Keratinocyte (primary cell): Measurements from ENCODE around the gene PROC. TPM values are rescaled to one million over a fixed set of nuclear protein-coding genes. Genes with fewer than 3 reads are reported as not detected.

ENCODE experiments used
- DNase-seq: peaks from one replicate; pipeline ENCODE4 v3.0.0-alpha.2; 2011; ENCODE audit warnings: low read depth, missing footprints, low spot score
- FAIRE-seq: peaks from 2 replicates; lab custom pipeline; 2011; peaks lifted over from hg19 to GRCh38; lab: Jason Lieb, UNC
- H2AFZ ChIP-seq: 2 replicates; pipeline ENCODE4 v1.6.0; 2012; ENCODE audit warnings: low read length, control low read depth, inconsistent platforms; ENCODE audit not compliant: control insufficient read depth
- H3K27ac ChIP-seq: 2 replicates; pipeline ENCODE4 v1.5.1; 2011; ENCODE audit warnings: low read length; ENCODE audit not compliant: control insufficient read depth, insufficient read depth
- H3K27me3 ChIP-seq: 3 replicates; pipeline ENCODE4 v1.6.0; 2011; ENCODE audit warnings: low read length; ENCODE audit not compliant: control insufficient read depth, insufficient read depth; ENCODE audit errors: extremely low read depth
- H3K36me3 ChIP-seq, 2 experiments: 2 replicates in 1 of 2; 3 replicates in 1 of 2; pipeline ENCODE4 v1.5.1; 2011; ENCODE audit warnings: low read length in 2 of 2, mild to moderate bottlenecking in 1 of 2; ENCODE audit not compliant: control insufficient read depth in 2 of 2, insufficient read depth in 2 of 2; ENCODE audit errors: extremely low read depth in 1 of 2
- H3K4me1 ChIP-seq: 3 replicates; pipeline ENCODE4 v1.5.1; 2011; ENCODE audit warnings: low read length; ENCODE audit not compliant: control insufficient read depth, insufficient read depth; ENCODE audit errors: extremely low read depth
- H3K4me2 ChIP-seq: 3 replicates; pipeline ENCODE4 v1.6.0; 2011; ENCODE audit warnings: low read depth, low read length; ENCODE audit not compliant: control insufficient read depth, insufficient read depth; ENCODE audit errors: extremely low read depth
- H3K4me3 ChIP-seq, 3 experiments: fragments of 200-600 bp in 1 of 3; sonication (generic) in 1 of 3; 2 replicates in 2 of 3; 3 replicates in 1 of 3; pipeline ENCODE4 v1.5.1; 2011 to 2016; ENCODE audit warnings: low read length in 3 of 3, mild to moderate bottlenecking in 3 of 3, control low read depth in 2 of 3, inconsistent platforms in 1 of 3, low read depth in 1 of 3, mixed read lengths in 1 of 3, mixed run types in 1 of 3, moderate library complexity in 1 of 3; ENCODE audit not compliant: control insufficient read depth in 2 of 3, insufficient read depth in 2 of 3; ENCODE audit errors: extremely low read depth in 1 of 3
- H3K79me2 ChIP-seq: 2 replicates; pipeline ENCODE4 v1.6.0; 2012; ENCODE audit warnings: low read length; ENCODE audit not compliant: control insufficient read depth, insufficient read depth
- H3K9ac ChIP-seq: 3 replicates; pipeline ENCODE4 v1.6.0; 2011; ENCODE audit warnings: low read length; ENCODE audit not compliant: control insufficient read depth, insufficient read depth; ENCODE audit errors: extremely low read depth
- H3K9me1 ChIP-seq: 3 replicates; pipeline ENCODE4 v1.6.0; 2011; ENCODE audit warnings: low read length; ENCODE audit not compliant: control insufficient read depth, insufficient read depth; ENCODE audit errors: extremely low read depth
- H3K9me3 ChIP-seq: 2 replicates; pipeline ENCODE4 v1.5.1; 2012; ENCODE audit warnings: low read depth, low read length; ENCODE audit not compliant: control insufficient read depth
- H4K20me1 ChIP-seq: 3 replicates; pipeline ENCODE4 v1.6.0; 2011; ENCODE audit warnings: low read length; ENCODE audit not compliant: control insufficient read depth, insufficient read depth; ENCODE audit errors: extremely low read depth
- EZH2 ChIP-seq: IDR thresholded peaks from one replicate; pipeline ENCODE4 v1.6.1; 2012; ENCODE audit warnings: inconsistent platforms, mild to moderate bottlenecking, low read length, moderate library complexity
- dilution Hi-C: fragments of 300-500 bp; cut with MboI; formaldehyde crosslinking; loops from one replicate; pipeline ENCODE4 v1.7.0; 2020; ENCODE audit warnings: low sequenced_read_pairs; ENCODE audit not compliant: extremely low pct_ligation_motif_present
- polyA plus RNA-seq, 5 experiments: library from polyadenylated mRNA; depleted of rRNA in 3 of 5; stranded (reverse) in 3 of 5; stranded (forward) in 1 of 5; unstranded in 1 of 5; fragments of >200 nt; gene quantifications; 1 replicate in 1 of 5; 2 replicates in 3 of 5; 3 replicates in 1 of 5; pipeline versions ENCODE4 v1.2.1 to v1.2.3, GENCODE V29; 2011 to 2012; ENCODE audit warnings: missing spikeins in 2 of 5, low read depth in 1 of 5, low replicate concordance in 1 of 5
- TF ChIP-seq, protein P1 (sequence below), 3 experiments: IDR thresholded peaks in 1 of 3; conservative IDR thresholded peaks in 1 of 3; optimal IDR thresholded peaks in 1 of 3; 2 replicates in 2 of 3; 3 replicates in 1 of 3; pipeline versions ENCODE3 to v1.5.1; 2011; ENCODE audit warnings: low read length in 3 of 3, mild to moderate bottlenecking in 3 of 3, moderate library complexity in 2 of 3, control low read depth in 1 of 3, inconsistent platforms in 1 of 3; ENCODE audit not compliant: insufficient read depth in 2 of 3; ENCODE audit errors: extremely low read depth in 1 of 3

PROC gene
- polyA plus RNA-seq, 1 donor (not counting 4 experiments of a cell fraction or from before 2014, with no cell fraction given), result 0.16 TPM

DNA sequence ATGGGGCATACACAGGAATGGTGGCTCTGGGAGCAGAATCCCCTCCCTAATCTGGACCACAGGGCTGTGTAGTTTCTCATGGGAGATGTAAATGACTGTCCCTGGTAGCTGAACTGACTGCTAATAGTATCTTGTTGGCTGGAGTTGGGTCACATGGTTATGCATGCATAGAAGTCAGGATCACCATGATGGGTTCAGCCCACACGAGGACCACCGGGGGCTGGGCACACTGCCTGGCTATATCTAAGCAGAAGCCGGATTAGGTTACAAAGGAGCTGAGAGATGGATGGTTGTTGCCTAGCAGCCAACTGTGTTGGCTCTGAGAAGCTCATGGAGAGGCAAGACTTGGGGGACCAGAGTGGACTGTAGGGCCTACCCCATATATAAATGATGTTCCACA, 23.7 kb upstream of the PROC start:
- TF ChIP-seq, protein P1, sequence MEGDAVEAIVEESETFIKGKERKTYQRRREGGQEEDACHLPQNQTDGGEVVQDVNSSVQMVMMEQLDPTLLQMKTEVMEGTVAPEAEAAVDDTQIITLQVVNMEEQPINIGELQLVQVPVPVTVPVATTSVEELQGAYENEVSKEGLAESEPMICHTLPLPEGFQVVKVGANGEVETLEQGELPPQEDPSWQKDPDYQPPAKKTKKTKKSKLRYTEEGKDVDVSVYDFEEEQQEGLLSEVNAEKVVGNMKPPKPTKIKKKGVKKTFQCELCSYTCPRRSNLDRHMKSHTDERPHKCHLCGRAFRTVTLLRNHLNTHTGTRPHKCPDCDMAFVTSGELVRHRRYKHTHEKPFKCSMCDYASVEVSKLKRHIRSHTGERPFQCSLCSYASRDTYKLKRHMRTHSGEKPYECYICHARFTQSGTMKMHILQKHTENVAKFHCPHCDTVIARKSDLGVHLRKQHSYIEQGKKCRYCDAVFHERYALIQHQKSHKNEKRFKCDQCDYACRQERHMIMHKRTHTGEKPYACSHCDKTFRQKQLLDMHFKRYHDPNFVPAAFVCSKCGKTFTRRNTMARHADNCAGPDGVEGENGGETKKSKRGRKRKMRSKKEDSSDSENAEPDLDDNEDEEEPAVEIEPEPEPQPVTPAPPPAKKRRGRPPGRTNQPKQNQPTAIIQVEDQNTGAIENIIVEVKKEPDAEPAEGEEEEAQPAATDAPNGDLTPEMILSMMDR (optimal IDR thresholded peaks at IDR 0.05 in 1 of 3, IDR thresholded peaks at IDR 0.05 in 1 of 3, conservative IDR thresholded peaks at IDR 0.05 in 1 of 3; ENCODE audit: extremely low read depth in 1 of 3, insufficient read depth in 2 of 3, low read length in 3 of 3), result no peak
- TF ChIP-seq EZH2, result no peak
- H3K9me1 ChIP-seq, result no peaks in the 10 kb centered on the region
- no peak overlapping the region for H2AFZ ChIP-seq
- no peaks in the 10 kb centered on the region for H3K9me3 ChIP-seq
- no peaks in the 10 kb centered on the region for H3K36me3 ChIP-seq
- no peaks in the 10 kb centered on the region for H3K27me3 ChIP-seq
- dilution Hi-C loops, result no loop called here
- H4K20me1 ChIP-seq, result no peaks in the 10 kb centered on the region
- H3K4me1 ChIP-seq, result peaks cover 11% of the 10 kb centered on the region
- H3K4me2 ChIP-seq, result no peak overlapping the region
- FAIRE-seq (no peak), DNase-seq (no peak)
- H3K4me3 ChIP-seq, result no peak overlapping the region
- H3K79me2 ChIP-seq, result no peaks in the 10 kb centered on the region
- H3K9ac ChIP-seq, result no peak overlapping the region
- no peak overlapping the region for H3K27ac ChIP-seq

DNA sequence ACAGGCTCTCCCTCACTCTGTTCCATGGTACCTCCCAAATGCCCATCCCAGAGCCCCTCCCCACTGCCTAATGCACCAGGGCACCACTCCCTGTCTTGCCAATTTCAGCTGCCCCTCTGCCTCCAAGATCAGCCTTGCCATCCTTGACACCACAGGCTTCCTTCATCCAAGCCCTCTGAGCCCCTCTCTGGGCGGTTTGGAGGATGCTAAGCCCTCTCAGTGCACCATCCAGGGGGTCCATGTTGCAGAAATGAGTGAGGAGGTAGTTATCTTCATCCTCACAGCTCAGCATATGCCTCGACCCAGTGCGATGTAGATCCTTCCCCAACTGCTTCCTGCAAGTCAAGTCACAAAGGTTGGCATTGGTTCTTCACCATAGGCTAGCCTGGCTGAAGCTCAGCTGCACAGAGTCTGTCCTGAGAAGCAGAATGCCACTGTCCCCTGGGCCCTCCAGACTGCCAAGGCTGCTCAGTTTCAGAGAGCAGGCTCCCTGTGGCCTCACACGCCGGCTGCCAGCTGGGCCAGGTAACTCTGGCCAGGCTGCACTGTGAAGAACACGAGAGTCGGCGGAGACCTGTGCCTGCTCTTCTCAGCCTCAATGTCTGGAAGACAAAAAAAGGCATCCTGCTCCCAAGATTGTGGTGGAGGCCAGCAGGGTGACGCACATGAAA, 20.5 kb upstream of the PROC start:
- Histone ChIP-seq H3K4me3 (no peak overlapping the region), H3K27me3 (no peaks in the 10 kb centered on the region), H3K79me2 (no peaks in the 10 kb centered on the region), H3K27ac (no peak overlapping the region), H3K9me3 (no peaks in the 10 kb centered on the region), H3K9me1 (no peaks in the 10 kb centered on the region), H3K4me1 (peaks cover 38% of the 10 kb centered on the region), H3K4me2 (peak overlapping the region; percentile 61), H4K20me1 (no peaks in the 10 kb centered on the region), H2AFZ (no peak overlapping the region), H3K9ac (no peak overlapping the region), H3K36me3 (no peaks in the 10 kb centered on the region)
- dilution Hi-C loops, result no loop called here
- FAIRE-seq (no peak), DNase-seq (no peak)
- TF ChIP-seq EZH2, result no peak
- TF ChIP-seq, protein P1 (optimal IDR thresholded peaks at IDR 0.05 in 1 of 3, IDR thresholded peaks at IDR 0.05 in 1 of 3, conservative IDR thresholded peaks at IDR 0.05 in 1 of 3; ENCODE audit: extremely low read depth in 1 of 3, insufficient read depth in 2 of 3, low read length in 3 of 3), result no peak
